Measurements from ENCODE around the gene KLHL22.
A peak's percentile ranks its signal among the peaks of the same experiment; 100 is the strongest.
"Not testable (repeated sequence)": the region's sequence is repeated elsewhere in the genome, so short reads cannot be mapped to it uniquely, and the experiment has no call there.

KLHL22 gene

DNA sequence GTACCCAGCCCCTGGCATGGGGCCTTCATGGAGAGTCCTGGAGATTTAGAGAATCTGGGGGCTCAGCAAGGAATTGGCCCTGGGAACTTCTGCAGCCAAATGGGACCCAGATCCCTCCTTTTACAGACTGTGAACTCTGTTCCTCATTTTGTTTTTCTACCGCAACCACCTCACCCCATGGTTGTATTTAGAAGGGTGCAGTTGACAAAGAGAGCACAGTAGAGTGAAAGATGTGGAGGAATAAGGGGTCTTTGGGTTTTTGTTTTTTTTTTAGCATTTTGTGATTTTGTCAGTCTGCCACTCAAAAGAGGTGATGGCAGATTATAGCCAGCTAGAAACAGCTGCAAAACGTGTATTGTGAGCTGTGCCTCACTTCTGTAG is 99.7 kb downstream of the KLHL22 start:
- DNase-seq, result no peak

DNA sequence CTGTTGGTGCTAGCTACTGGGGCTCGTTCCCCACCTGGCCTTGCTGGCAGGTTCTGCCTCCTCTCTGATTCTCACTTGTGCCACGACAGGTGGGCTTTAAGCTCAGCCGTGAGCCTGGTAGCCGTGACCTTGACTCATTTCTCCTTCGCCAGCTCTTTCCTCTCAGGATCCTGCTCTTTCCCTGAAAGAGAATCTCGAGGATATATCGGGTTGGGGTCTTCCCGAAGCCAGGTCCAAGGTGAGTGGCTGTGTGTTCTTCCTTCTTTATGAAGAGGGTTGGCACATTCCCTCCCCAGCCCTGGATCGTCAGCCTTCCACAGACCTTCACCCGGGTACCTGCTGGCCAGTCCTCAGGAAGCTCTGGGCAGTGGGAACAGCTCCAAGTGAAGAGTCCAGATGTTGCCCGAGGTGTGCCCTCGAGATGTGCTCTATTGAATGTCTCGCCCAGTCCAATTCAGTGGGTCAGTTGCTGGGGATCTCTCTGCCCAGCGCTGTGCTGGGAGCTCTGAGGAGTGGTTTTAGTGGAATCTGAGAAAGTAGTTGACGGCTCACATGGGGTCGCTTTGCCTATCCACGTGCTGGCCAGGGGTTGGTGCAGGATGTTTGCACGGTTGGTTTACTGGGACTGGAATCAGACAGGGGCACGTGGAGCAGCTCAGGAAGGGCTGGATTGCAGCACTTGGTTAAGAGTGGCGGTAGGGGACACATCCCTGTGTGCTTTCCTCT is 100.3 kb downstream of the KLHL22 start:
- no peak for DNase-seq

GRCh38 chr22:20393705-20394476 is 101.7 kb downstream of the KLHL22 start, which contains the start of gene ZNF74:
TSS of gene ZNF74 (plus strand) at chr22:20394151. CDS start at chr22:20394629, 478 bp downstream.
- DNase-seq, result peak; percentile 69 to 86

DNA sequence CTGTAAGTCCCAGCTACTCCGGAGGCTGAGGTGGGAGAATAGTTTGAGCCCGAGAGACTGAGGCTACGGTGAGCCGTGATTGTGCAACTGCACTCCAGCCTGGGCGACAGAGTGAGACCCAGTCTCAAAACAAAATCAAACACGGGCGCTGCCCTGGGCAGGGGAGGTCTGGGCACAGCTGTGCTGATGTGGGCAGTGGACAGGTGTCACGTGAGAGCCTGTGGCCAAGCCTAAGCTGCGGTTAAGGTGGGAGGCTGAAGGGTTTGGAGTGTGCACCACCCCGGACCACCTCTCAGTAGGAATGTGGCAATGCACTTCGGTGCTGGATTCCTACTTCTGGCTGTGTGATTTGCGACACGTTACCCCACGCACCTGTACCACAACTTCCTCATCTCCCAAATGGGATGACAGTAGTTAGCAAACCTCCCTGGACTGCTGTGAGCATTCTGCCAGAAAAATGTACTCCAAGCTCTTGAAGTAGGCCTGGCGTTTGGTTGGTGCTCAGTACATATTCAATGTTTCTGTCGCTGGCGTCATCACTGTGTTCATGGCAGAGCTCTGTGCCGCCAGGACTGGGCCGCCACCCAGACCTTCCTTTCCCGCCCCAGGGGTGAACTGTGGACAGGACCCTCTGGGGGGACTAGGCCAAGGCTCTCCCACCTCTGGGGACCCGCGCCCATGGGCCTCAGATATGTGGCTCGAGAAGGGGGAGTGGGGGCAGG is 102.5 kb downstream of the KLHL22 start:
- DNase-seq, result no peak

DNA sequence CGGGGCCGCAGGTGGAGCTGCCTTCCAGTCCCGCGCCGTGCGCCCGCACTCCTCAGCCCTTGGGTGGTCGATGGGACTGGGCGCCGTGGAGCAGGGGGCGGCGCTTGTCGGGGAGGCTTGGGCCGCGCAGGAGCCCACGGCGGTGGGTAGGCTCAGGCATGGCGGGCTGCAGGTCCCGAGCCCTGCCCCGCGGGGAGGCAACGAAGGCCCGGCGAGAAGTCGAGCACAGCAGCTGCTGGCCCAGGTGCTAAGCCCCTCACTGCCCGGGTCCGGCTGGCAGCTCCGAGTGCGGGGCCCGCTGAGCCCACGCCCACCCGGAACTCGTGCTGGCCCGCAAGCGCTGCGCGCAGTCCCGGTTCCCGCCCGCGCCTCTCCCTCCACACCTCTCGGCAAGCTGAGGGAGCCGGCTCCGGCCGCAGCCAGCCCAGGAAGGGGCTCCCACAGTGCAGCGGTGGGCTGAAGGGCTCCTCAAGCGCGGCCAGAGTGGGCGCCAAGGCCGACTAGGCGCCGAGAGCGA is 103.2 kb downstream of the KLHL22 start:
- DNase-seq, result not testable (repeated sequence)
